Gastrocnemius medialis (tissue), 4 donors: ENCODE results near the gene PSMG4. TPM values are rescaled to one million over a fixed set of nuclear protein-coding genes. Genes with fewer than 3 reads are reported as not detected.

Experiments used
- ATAC-seq, 2 donors: fragments of 150-250 bp; one replicate each; pipeline ENCODE4 v1.9.1; 2016
- DNase-seq, 2 donors: peaks; one replicate each; pipeline ENCODE4 v3.0.0-alpha.2; 2019
- H3K27ac ChIP-seq, 4 donors: fragments of 200-600 bp; sonication (generic); 1 replicate in 1 of 4; 2 replicates in 3 of 4; pipeline ENCODE4 v1.5.1; 2016 to 2018; ENCODE audit warnings: mild to moderate bottlenecking in 2 of 4, moderate library complexity in 1 of 4
- H3K27me3 ChIP-seq, 3 donors: fragments of 200-600 bp; sonication (generic) in 2 of 3; 1 replicate in 1 of 3; 2 replicates in 2 of 3; pipeline versions ENCODE4 v1.5.1 to v1.6.0; 2016 to 2019; ENCODE audit warnings: mild to moderate bottlenecking in 1 of 3, moderate library complexity in 1 of 3
- H3K36me3 ChIP-seq, 2 donors: fragments of 200-600 bp; sonication (generic) in 1 of 2; one replicate each; pipeline ENCODE4 v1.5.1; 2017 to 2018
- H3K4me1 ChIP-seq, 2 donors: fragments of 200-600 bp; sonication (generic) in 1 of 2; one replicate each; pipeline ENCODE4 v1.5.1; 2016 to 2017; ENCODE audit warnings: mild to moderate bottlenecking in 2 of 2
- H3K4me3 ChIP-seq, 4 donors: fragments of 200-600 bp; sonication (generic) in 3 of 4; 1 replicate in 1 of 4; 2 replicates in 3 of 4; pipeline ENCODE4 v1.5.1; 2016 to 2019; ENCODE audit warnings: mild to moderate bottlenecking in 2 of 4
- H3K9me3 ChIP-seq, 3 donors: fragments of 200-600 bp; sonication (generic) in 2 of 3; 1 replicate in 1 of 3; 2 replicates in 2 of 3; pipeline ENCODE4 v1.5.1; 2016 to 2019
- CTCF ChIP-seq, 5 experiments: fragments of 450-650 bp in 3 of 5; fragments of 200-600 bp in 2 of 5; sonication (generic) in 2 of 5; IDR thresholded peaks in 4 of 5; conservative IDR thresholded peaks in 1 of 5; 1 replicate in 4 of 5; 2 replicates in 1 of 5; pipeline ENCODE4 v1.5.1; 2016 to 2019; ENCODE audit warnings: antibody characterized with exemption in 5 of 5, mild to moderate bottlenecking in 3 of 5, moderate library complexity in 3 of 5
- POLR2A ChIP-seq, 2 donors: fragments of 450-650 bp; IDR thresholded peaks; one replicate each; pipeline ENCODE4 v1.6.1; 2017; ENCODE audit warnings: antibody characterized with exemption in 2 of 2, mild to moderate bottlenecking in 2 of 2, moderate library complexity in 2 of 2
- in situ Hi-C, 4 donors: fragments of 200-750 bp; cut with MboI; loops; one replicate each; pipeline versions ENCODE4 v1.15.0 to v1.8.0; 2017; ENCODE audit warnings: low sequenced_read_pairs in 4 of 4
- intact Hi-C: fragments of 100-400 bp; cut with DNase I; formaldehyde crosslinking; loops from one replicate; pipeline ENCODE4 v1.15.1; 2023; ENCODE audit warnings: low total_unique reads
- total RNA-seq, 4 donors: library from RNA; depleted of rRNA; stranded (reverse); fragments of >200 nt; gene quantifications; one replicate each; pipeline versions ENCODE4 v1.1.0 to v1.2.3, GENCODE V29; 2016

PSMG4 gene
- total RNA-seq, 4 donors from 2014 or later, result 16.4 to 27.6 (median 22.0) TPM

GRCh38 chr6:3271756-3272155 lies 13.0 kb downstream of the PSMG4 start:
- in situ Hi-C loops, result loop anchor here in 3 of 4 donors (10.0 to 25.0 kb wide), 3 partner anchors 284 to 741 kb away; partner anchors contain the start of gene NQO2 (in 1 of the 3)
- DNase-seq, result no peak
- TF ChIP-seq POLR2A (IDR thresholded peaks at IDR 0.05) (no peak), CTCF (IDR thresholded peaks at IDR 0.05 in 4 of 5, conservative IDR thresholded peaks at IDR 0.05 in 1 of 5) (no peak)
- Histone ChIP-seq H3K27me3 (no peaks in the 10 kb centered on the region), H3K36me3 (peaks cover 0 to 27% of the 10 kb centered on the region in 2 donors), H3K27ac (no peak overlapping the region), H3K9me3 (no peaks in the 10 kb centered on the region), H3K4me1 (no peaks in the 10 kb centered on the region), H3K4me3 (no peak overlapping the region)
- ATAC-seq, result no peak
- intact Hi-C loops, result loop anchor here (10.0 kb wide), 1 partner anchor 733 kb away; no protein-coding TSS in a partner anchor

GRCh38 chr6:3272911-3273547 lies 14.3 kb downstream of the PSMG4 start:
- H3K4me1 ChIP-seq, result no peaks in the 10 kb centered on the region
- H3K9me3 ChIP-seq, result no peaks in the 10 kb centered on the region
- intact Hi-C loops (loop anchor here (10.0 kb wide), 1 partner anchor 732 kb away; no protein-coding TSS in a partner anchor), in situ Hi-C loops (loop anchor here in 3 of 4 donors (10.0 to 25.0 kb wide), 3 partner anchors 286 to 739 kb away; partner anchors contain the start of gene NQO2 (in 1 of the 3))
- no peak overlapping the region for H3K4me3 ChIP-seq
- no peaks in the 10 kb centered on the region for H3K27me3 ChIP-seq
- TF ChIP-seq POLR2A (IDR thresholded peaks at IDR 0.05), result no peak
- TF ChIP-seq CTCF (IDR thresholded peaks at IDR 0.05 in 4 of 5, conservative IDR thresholded peaks at IDR 0.05 in 1 of 5), result no peak
- ATAC-seq, result no peak
- no peak for DNase-seq
- no peak overlapping the region for H3K27ac ChIP-seq
- H3K36me3 ChIP-seq, result peaks cover 0 to 20% of the 10 kb centered on the region in 2 donors

DNA sequence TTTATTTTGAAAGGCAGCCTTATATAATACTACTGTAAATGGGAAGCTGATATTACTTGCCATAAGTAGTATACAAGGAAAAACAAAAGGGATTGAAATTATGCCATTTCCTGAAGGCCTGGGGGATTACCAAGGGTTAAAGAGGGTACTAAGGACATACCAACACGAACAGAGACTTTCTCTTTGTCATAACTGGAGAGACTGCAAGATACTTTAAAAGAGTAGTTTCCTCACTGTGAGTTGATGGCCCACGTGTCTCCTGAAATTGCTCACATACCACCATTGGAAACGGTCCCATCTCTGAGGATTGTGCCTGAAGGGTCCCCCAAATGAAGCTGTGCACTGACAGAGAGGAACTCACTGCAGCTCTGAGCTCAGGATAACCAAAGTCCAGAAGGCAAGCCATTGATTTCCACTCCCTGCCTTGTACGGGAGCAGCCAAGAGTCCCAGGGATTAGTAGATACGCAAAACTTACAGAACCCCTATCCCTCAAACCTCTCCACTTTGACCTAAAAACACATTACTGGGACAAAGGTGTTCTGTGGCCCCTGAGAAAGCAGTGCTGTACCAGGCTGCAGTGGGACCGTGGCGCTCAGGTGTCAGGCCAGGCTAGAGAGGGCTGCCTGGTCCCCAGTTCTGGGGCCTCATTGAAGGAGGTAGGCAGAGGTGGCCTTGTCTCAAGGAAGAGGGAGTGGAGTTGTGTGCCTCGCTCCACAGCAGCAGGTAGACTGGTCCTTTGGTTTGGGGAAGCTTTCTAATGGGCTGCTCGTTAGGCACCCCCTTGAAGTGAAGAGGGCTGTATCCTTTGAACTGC lies 15.2 kb downstream of the PSMG4 start:
- in situ Hi-C loops, result loop anchor here in 3 of 4 donors (10.0 to 25.0 kb wide), 3 partner anchors 287 to 738 kb away; partner anchors contain the start of gene NQO2 (in 1 of the 3)

More for the DNA sequence above, 15.2 kb downstream of the PSMG4 start:
- no peak for TF ChIP-seq POLR2A (IDR thresholded peaks at IDR 0.05)
- TF ChIP-seq CTCF (IDR thresholded peaks at IDR 0.05 in 4 of 5, conservative IDR thresholded peaks at IDR 0.05 in 1 of 5), result no peak
- no peaks in the 10 kb centered on the region for H3K27me3 ChIP-seq
- no peak for DNase-seq
- H3K4me3 ChIP-seq, result no peak overlapping the region
- H3K9me3 ChIP-seq, result no peaks in the 10 kb centered on the region
- peaks cover 0 to 19% of the 10 kb centered on the region in 2 donors for H3K36me3 ChIP-seq
- no peaks in the 10 kb centered on the region for H3K4me1 ChIP-seq
- intact Hi-C loops, result loop anchor here (10.0 kb wide), 1 partner anchor 731 kb away; no protein-coding TSS in a partner anchor
- no peak overlapping the region for H3K27ac ChIP-seq
- ATAC-seq, result no peak
